Vagina (tissue), 2 donors: ENCODE measurements around the gene MARK1.

Experiments used
- POLR2AphosphoS5 ChIP-seq, 2 donors: sonication (generic); formaldehyde crosslinking; IDR thresholded peaks; one replicate each; pipeline ENCODE4 v1.9.0; 2017; ENCODE audit warnings: antibody characterized with exemption in 2 of 2, mild to moderate bottlenecking in 2 of 2, low read depth in 1 of 2; ENCODE audit not compliant: insufficient read depth in 1 of 2
- TF ChIP-seq, protein P1 (sequence below), 3 experiments: fragments of 450-650 bp in 2 of 3; fragments of 200-600 bp in 1 of 3; sonication (generic) in 1 of 3; IDR thresholded peaks; one replicate each; pipeline ENCODE4 v1.5.1; 2017 to 2019; ENCODE audit warnings: antibody characterized with exemption in 3 of 3, mild to moderate bottlenecking in 2 of 3, moderate library complexity in 2 of 3

DNA sequence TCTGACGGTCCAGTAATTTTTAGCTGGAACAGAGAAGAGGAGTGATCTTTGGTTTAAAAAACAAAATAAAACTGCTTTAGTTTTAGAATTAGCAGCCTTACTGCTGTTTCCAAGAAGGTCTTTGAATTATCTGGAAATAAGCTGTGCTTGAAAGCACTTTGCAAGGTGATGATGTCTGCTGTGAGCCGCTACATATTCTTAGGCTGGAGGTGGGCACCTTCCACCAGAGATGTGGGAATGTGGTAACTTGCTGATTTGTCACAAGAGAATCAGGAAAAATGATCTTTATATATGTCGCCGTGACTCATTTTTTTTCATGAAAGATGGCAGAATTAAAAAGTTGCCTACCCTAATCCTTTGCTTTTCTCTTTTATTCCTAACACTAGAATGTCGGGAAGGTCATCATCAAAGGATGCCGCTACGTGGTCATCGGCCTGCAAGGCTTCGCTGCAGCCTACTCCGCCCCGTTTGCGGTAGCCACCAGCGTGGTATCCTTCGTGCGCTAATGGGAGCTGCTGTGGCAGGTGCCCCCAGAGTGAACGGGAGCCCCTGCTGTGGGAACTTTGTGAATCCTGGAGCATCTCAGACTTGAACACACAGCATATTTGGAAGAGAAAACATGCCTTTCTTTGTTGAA, 168.4 kb downstream of the MARK1 start:
- TF ChIP-seq, protein P1, sequence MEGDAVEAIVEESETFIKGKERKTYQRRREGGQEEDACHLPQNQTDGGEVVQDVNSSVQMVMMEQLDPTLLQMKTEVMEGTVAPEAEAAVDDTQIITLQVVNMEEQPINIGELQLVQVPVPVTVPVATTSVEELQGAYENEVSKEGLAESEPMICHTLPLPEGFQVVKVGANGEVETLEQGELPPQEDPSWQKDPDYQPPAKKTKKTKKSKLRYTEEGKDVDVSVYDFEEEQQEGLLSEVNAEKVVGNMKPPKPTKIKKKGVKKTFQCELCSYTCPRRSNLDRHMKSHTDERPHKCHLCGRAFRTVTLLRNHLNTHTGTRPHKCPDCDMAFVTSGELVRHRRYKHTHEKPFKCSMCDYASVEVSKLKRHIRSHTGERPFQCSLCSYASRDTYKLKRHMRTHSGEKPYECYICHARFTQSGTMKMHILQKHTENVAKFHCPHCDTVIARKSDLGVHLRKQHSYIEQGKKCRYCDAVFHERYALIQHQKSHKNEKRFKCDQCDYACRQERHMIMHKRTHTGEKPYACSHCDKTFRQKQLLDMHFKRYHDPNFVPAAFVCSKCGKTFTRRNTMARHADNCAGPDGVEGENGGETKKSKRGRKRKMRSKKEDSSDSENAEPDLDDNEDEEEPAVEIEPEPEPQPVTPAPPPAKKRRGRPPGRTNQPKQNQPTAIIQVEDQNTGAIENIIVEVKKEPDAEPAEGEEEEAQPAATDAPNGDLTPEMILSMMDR (IDR thresholded peaks at IDR 0.05) = no peak
- no peak for TF ChIP-seq POLR2AphosphoS5 (IDR thresholded peaks at IDR 0.05; ENCODE audit: insufficient read depth in 1 of 2, low read depth in 1 of 2)
